ENCODE results near the gene AMOTL1.

- TF ChIP-seq CTCF (IDR thresholded peaks at IDR 0.05; ENCODE audit: insufficient read depth, low read length): no peak
- no peak for TF ChIP-seq POLR2AphosphoS5 (IDR thresholded peaks at IDR 0.05; ENCODE audit: low read depth)
- TF ChIP-seq REST (IDR thresholded peaks at IDR 0.05; ENCODE audit: insufficient replicate concordance, low read depth): no peak
- TF ChIP-seq GABPA (IDR thresholded peaks at IDR 0.05; ENCODE audit: low read depth): no peak
- TF ChIP-seq SPI1 (IDR thresholded peaks at IDR 0.05; ENCODE audit: borderline replicate concordance, low read depth): no peak
Measured at GRCh38 chr11:94802501-94802900, 34.3 kb downstream of the AMOTL1 start.
